Common myeloid progenitor, CD34-positive (primary cell): Measurements from ENCODE around the gene MFSD6L.

ENCODE experiments used
- CTCF ChIA-PET: fragments of 350-600 bp; sonication (Branson Sonifier 250); formaldehyde crosslinking; loops from one replicate; lab custom pipeline; 2021; ENCODE audit warnings: antibody characterized with exemption; lab: Charles Lee
- POLR2A ChIA-PET: fragments of 350-600 bp; sonication (Branson Sonifier 250); formaldehyde crosslinking; loops from one replicate; lab custom pipeline; 2021; ENCODE audit warnings: antibody characterized with exemption; lab: Charles Lee
- DNase-seq, 3 donors: peaks; one replicate each; pipeline versions ENCODE4 v3.0.0 to v3.0.0-alpha.2; 2013
- H3K27ac ChIP-seq, 2 experiments: 1 replicate in 1 of 2; 2 replicates in 1 of 2; pipeline ENCODE4 v1.7.0; 2013; ENCODE audit warnings: inconsistent platforms in 2 of 2, low read length in 2 of 2, mild to moderate bottlenecking in 2 of 2, low read depth in 1 of 2, moderate library complexity in 1 of 2; ENCODE audit not compliant: severe bottlenecking in 2 of 2, insufficient read depth in 1 of 2, poor library complexity in 1 of 2
- H3K27me3 ChIP-seq, 5 experiments: replicated peaks in 2 of 5; 1 replicate in 3 of 5; 2 replicates in 2 of 5; pipeline versions ENCODE4 v1.6.1 to v1.7.0; 2013; ENCODE audit warnings: low read length in 4 of 5, mild to moderate bottlenecking in 2 of 5, moderate library complexity in 2 of 5, inconsistent platforms in 1 of 5; ENCODE audit not compliant: insufficient read depth in 5 of 5, control insufficient read depth in 4 of 5
- H3K36me3 ChIP-seq, 4 experiments: 1 replicate in 2 of 4; 2 replicates in 2 of 4; pipeline versions ENCODE4 v1.6.1 to v1.7.0; 2013; ENCODE audit warnings: low read length in 3 of 4, control low read depth in 1 of 4, mild to moderate bottlenecking in 1 of 4; ENCODE audit not compliant: control insufficient read depth in 4 of 4, insufficient read depth in 4 of 4
- H3K4me1 ChIP-seq, 4 experiments: 1 replicate in 3 of 4; 2 replicates in 1 of 4; pipeline versions ENCODE4 v1.6.1 to v1.7.1; 2013; ENCODE audit warnings: low read length in 3 of 4, mild to moderate bottlenecking in 3 of 4, control low read depth in 1 of 4, inconsistent platforms in 1 of 4, moderate library complexity in 1 of 4; ENCODE audit not compliant: control insufficient read depth in 4 of 4, insufficient read depth in 4 of 4; ENCODE audit errors: control extremely low read depth in 1 of 4
- H3K4me3 ChIP-seq, 7 experiments: 1 replicate in 4 of 7; 2 replicates in 3 of 7; pipeline versions ENCODE4 v1.5.1 to v1.7.0; 2013; ENCODE audit warnings: mild to moderate bottlenecking in 7 of 7, low read length in 6 of 7, moderate library complexity in 6 of 7, inconsistent platforms in 2 of 7, low read depth in 2 of 7, control low read depth in 1 of 7; ENCODE audit not compliant: insufficient read depth in 4 of 7, control insufficient read depth in 1 of 7; ENCODE audit errors: extremely low read depth in 1 of 7
- H3K9me3 ChIP-seq, 5 experiments: 1 replicate in 4 of 5; 2 replicates in 1 of 5; pipeline versions ENCODE4 v1.6.1 to v1.7.1; 2013; ENCODE audit warnings: low read length in 4 of 5, mild to moderate bottlenecking in 2 of 5, inconsistent platforms in 1 of 5, low read depth in 1 of 5, moderate library complexity in 1 of 5; ENCODE audit not compliant: control insufficient read depth in 4 of 5, insufficient read depth in 2 of 5; ENCODE audit errors: control extremely low read depth in 1 of 5
- WGBS: methylation state at CpG from one replicate; pipeline ENCODE4 v1.1.5; 2013; ENCODE audit not compliant: insufficient coverage; 5-methylcytosine and 5-hydroxymethylcytosine counted together

Gene MFSD6L

GRCh38 chr17:8832711-8833352 is 33.7 kb upstream of the MFSD6L start:
- WGBS: 86% methylated on average over 32 of the region's 33 CpGs

GRCh38 chr17:8831234-8831849 is 32.2 kb upstream of the MFSD6L start:
- peaks cover 2 to 25% (median 15%) of the 10 kb centered on the region in 4 experiments for H3K36me3 ChIP-seq
- ChIA-PET CTCF (interaction anchor here (0.9 kb wide), 1 partner anchor 28 kb away, joined by 3 read pairs; no protein-coding TSS in a partner anchor), POLR2A (no interaction called here)
- no peak for DNase-seq
- no peaks in the 10 kb centered on the region for H3K27me3 ChIP-seq
- H3K4me3 ChIP-seq: no peak overlapping the region
- H3K4me1 ChIP-seq: no peaks in the 10 kb centered on the region
- WGBS: 93% methylated on average over 7 of the region's 7 CpGs
- H3K27ac ChIP-seq: no peak overlapping the region
- H3K9me3 ChIP-seq: no peaks in the 10 kb centered on the region

More at GRCh38 chr17:8832711-8833352, 33.7 kb upstream of the MFSD6L start:
- no peak overlapping the region for H3K4me3 ChIP-seq
- POLR2A ChIA-PET: no interaction called here
- peak in 2 of 3 donors; percentile 13 to 21 for DNase-seq
- H3K9me3 ChIP-seq: no peaks in the 10 kb centered on the region
- CTCF ChIA-PET: interaction anchor here (0.9 to 1.6 kb wide), 6 partner anchors 9 to 76 kb away, joined by 3 to 4 read pairs (median 4); no protein-coding TSS in a partner anchor
- peaks cover 2 to 35% (median 14%) of the 10 kb centered on the region in 4 experiments for H3K36me3 ChIP-seq
- H3K4me1 ChIP-seq: no peaks in the 10 kb centered on the region
- H3K27me3 ChIP-seq: no peaks in the 10 kb centered on the region
- H3K27ac ChIP-seq: no peak overlapping the region

- Histone ChIP-seq H3K27me3 (no peaks in the 10 kb centered on the region), H3K27ac (no peak overlapping the region), H3K4me1 (no peaks in the 10 kb centered on the region), H3K36me3 (peaks cover 2 to 13% (median 7%) of the 10 kb centered on the region in 4 experiments), H3K4me3 (no peak overlapping the region), H3K9me3 (no peaks in the 10 kb centered on the region)
- ChIA-PET POLR2A (no interaction called here), CTCF (interaction anchor here (1.4 kb wide), 1 partner anchor 61 kb away, joined by 4 read pairs; no protein-coding TSS in a partner anchor)
- 98% methylated on average over 10 of the region's 10 CpGs for WGBS
- DNase-seq: no peak
Observed at GRCh38 chr17:8830141-8830540, 31.0 kb upstream of the MFSD6L start.

- ChIA-PET POLR2A (no interaction called here), CTCF (interaction anchor here (1.4 kb wide), 1 partner anchor 62 kb away, joined by 4 read pairs; no protein-coding TSS in a partner anchor)
- Histone ChIP-seq H3K4me1 (no peaks in the 10 kb centered on the region), H3K27ac (no peak overlapping the region), H3K36me3 (peaks cover 2 to 9% (median 5%) of the 10 kb centered on the region in 4 experiments), H3K4me3 (no peak overlapping the region), H3K27me3 (no peaks in the 10 kb centered on the region), H3K9me3 (peaks cover 0 to 4% (median 0%) of the 10 kb centered on the region in 5 experiments)
- DNase-seq: no peak
- 97% methylated on average over 13 of the region's 16 CpGs for WGBS
Observed at GRCh38 chr17:8829036-8829941, 30.1 kb upstream of the MFSD6L start.

DNA sequence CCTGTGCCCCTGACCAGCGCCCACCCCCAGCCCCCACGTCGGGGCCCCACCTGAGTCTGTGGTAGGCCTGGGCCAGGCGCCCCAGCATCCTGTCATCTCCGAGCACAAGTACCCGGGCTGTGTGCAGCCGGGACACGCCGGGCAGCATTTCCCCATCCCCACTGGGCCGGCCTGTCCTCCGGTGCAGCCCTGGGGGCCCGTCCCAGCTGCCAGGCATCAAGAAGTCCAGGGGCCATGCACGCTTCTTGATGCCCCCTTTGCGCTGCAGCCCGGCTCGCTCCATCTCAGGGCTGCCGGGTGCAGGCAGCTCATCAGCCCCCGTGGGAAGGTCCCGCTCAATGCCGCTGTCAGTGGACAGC is 29.3 kb upstream of the MFSD6L start:
- Histone ChIP-seq H3K27ac (no peak overlapping the region), H3K9me3 (peaks cover 0 to 7% (median 0%) of the 10 kb centered on the region in 5 experiments), H3K27me3 (no peaks in the 10 kb centered on the region), H3K4me1 (no peaks in the 10 kb centered on the region), H3K36me3 (peaks cover 2 to 9% (median 4%) of the 10 kb centered on the region in 4 experiments), H3K4me3 (no peak overlapping the region)
- ChIA-PET POLR2A (no interaction called here), CTCF (interaction anchor here (1.3 kb wide), 1 partner anchor 28 kb away, joined by 3 read pairs; no protein-coding TSS in a partner anchor)
- no peak for DNase-seq
- 99% methylated on average over 18 of the region's 20 CpGs for WGBS

- peaks cover 0 to 7% (median 0%) of the 10 kb centered on the region in 5 experiments for H3K9me3 ChIP-seq
- H3K27me3 ChIP-seq: no peaks in the 10 kb centered on the region
- no peak overlapping the region for H3K4me3 ChIP-seq
- H3K4me1 ChIP-seq: no peaks in the 10 kb centered on the region
- no peak overlapping the region for H3K27ac ChIP-seq
- DNase-seq: no peak
- peaks cover 2 to 7% (median 5%) of the 10 kb centered on the region in 4 experiments for H3K36me3 ChIP-seq
- ChIA-PET CTCF (interaction anchor here (1.0 to 1.4 kb wide), 3 partner anchors 17 to 29 kb away, joined by 3 read pairs; no protein-coding TSS in a partner anchor), POLR2A (no interaction called here)
- 94% methylated on average over 13 of the region's 19 CpGs for WGBS
Observed at GRCh38 chr17:8826808-8827435, 27.8 kb upstream of the MFSD6L start.
